PC-9 (cell line): ENCODE results near the gene NFIA. TPM values are rescaled to one million over a fixed set of nuclear protein-coding genes. Genes with fewer than 3 reads are reported as not detected.

ENCODE experiments used
- BruUV-seq: library from RNA; stranded (reverse); fragments of 400-500 nt; replicated peaks from 2 replicates; lab custom pipeline; 2021; lab: Mats Ljungman, UMichigan
- CTCF ChIA-PET: fragments of 300-600 bp; sonication (Branson Sonifier 250); formaldehyde crosslinking; loops from one replicate; lab custom pipeline; 2022; ENCODE audit warnings: antibody characterized with exemption; lab: Charles Lee
- POLR2A ChIA-PET: fragments of 300-600 bp; sonication (Branson Sonifier 250); formaldehyde crosslinking; loops from one replicate; lab custom pipeline; 2022; ENCODE audit warnings: antibody characterized with exemption; ENCODE audit not compliant: unreplicated experiment; lab: Charles Lee
- DNase-seq, 2 experiments: peaks; one replicate each; pipeline versions ENCODE4 v3.0.0 to v3.0.0-alpha.2; 2015 to 2022; ENCODE audit warnings: mixed read lengths in 1 of 2
- H2AFZ ChIP-seq: fragments of 200-600 bp; sonication (generic); 2 replicates; pipeline ENCODE4 v1.8.1; 2017; ENCODE audit warnings: antibody characterized with exemption
- H3F3A ChIP-seq: fragments of 200-600 bp; sonication (generic); 2 replicates; pipeline ENCODE4 v1.8.1; 2017; ENCODE audit warnings: antibody characterized with exemption, mild to moderate bottlenecking, low read depth; ENCODE audit not compliant: insufficient read depth
- H3K27ac ChIP-seq: fragments of 200-600 bp; sonication (generic); 2 replicates; pipeline ENCODE4 v1.6.1; 2016; ENCODE audit warnings: mixed run types
- H3K27me3 ChIP-seq: fragments of 200-600 bp; sonication (generic); 2 replicates; pipeline ENCODE4 v1.6.1; 2016; ENCODE audit warnings: low read depth, mixed run types; ENCODE audit not compliant: insufficient read depth
- H3K36me3 ChIP-seq: fragments of 200-600 bp; sonication (generic); 2 replicates; pipeline ENCODE4 v1.6.1; 2016; ENCODE audit warnings: low read depth, mixed run types
- H3K4me1 ChIP-seq: fragments of 200-600 bp; sonication (generic); replicated peaks from 2 replicates; pipeline ENCODE4 v1.6.1; 2016; ENCODE audit warnings: mixed run types; ENCODE audit not compliant: insufficient read depth
- H3K4me2 ChIP-seq: fragments of 200-600 bp; sonication (generic); 2 replicates; pipeline ENCODE4 v1.6.1; 2017; ENCODE audit warnings: mixed run types
- H3K4me3 ChIP-seq: fragments of 200-600 bp; sonication (generic); 2 replicates; pipeline ENCODE4 v1.6.1; 2016; ENCODE audit warnings: mixed run types
- H3K79me2 ChIP-seq: fragments of 200-600 bp; sonication (generic); 2 replicates; pipeline ENCODE4 v1.6.1; 2017; ENCODE audit warnings: low read depth, mixed run types
- H3K9me2 ChIP-seq: fragments of 200-600 bp; sonication (generic); 2 replicates; pipeline ENCODE4 v1.8.1; 2017; ENCODE audit warnings: mild to moderate bottlenecking; ENCODE audit not compliant: insufficient read depth
- H3K9me3 ChIP-seq: fragments of 200-600 bp; sonication (generic); 2 replicates; pipeline ENCODE4 v1.8.1; 2016; ENCODE audit warnings: low read depth; ENCODE audit not compliant: insufficient read depth
- H4K20me1 ChIP-seq: fragments of 200-600 bp; sonication (generic); 2 replicates; pipeline ENCODE4 v1.8.1; 2017; ENCODE audit not compliant: insufficient read depth
- EZH2 ChIP-seq: fragments of 200-600 bp; sonication (generic); IDR thresholded peaks from 2 replicates; pipeline ENCODE4 v1.8.0; 2017; ENCODE audit warnings: antibody characterized with exemption, low read depth
- intact Hi-C: fragments of 100-400 bp; cut with micrococcal nuclease; formaldehyde crosslinking; loops from one replicate; pipeline ENCODE4 v1.10.0; 2022; ENCODE audit not compliant: unreplicated experiment
- total RNA-seq: library from RNA; stranded (reverse); gene quantifications from 2 replicates; pipeline ENCODE4 v1.2.3, GENCODE V29; 2021
- TF ChIP-seq, protein P1 (sequence below): fragments of 200-600 bp; sonication (generic); conservative IDR thresholded peaks from 2 replicates; pipeline ENCODE4 v1.6.1; 2017; ENCODE audit warnings: mixed run types, antibody characterized with exemption, mild to moderate bottlenecking, moderate library complexity

The NFIA gene
- total RNA-seq, 1 experiment from 2014 or later: 26.7 TPM

GRCh38 chr1:61095470-61095812, 13.1 kb downstream of the NFIA start:
- H3F3A ChIP-seq: no peaks in the 10 kb centered on the region
- no peak overlapping the region for H3K4me3 ChIP-seq
- H3K79me2 ChIP-seq: peaks cover 83% of the 10 kb centered on the region
- no peaks in the 10 kb centered on the region for H3K9me3 ChIP-seq
- peaks cover 5% of the 10 kb centered on the region; the same call in 1 of the 2 replicates for H3K4me1 ChIP-seq
- no peaks in the 10 kb centered on the region for H4K20me1 ChIP-seq
- H3K9me2 ChIP-seq: no peaks in the 10 kb centered on the region
- ChIA-PET POLR2A (no interaction called here), CTCF (no interaction called here)
- H3K27ac ChIP-seq: no peak overlapping the region
- intact Hi-C loops: no loop called here
- H2AFZ ChIP-seq: no peak overlapping the region
- DNase-seq: no peak
- 0 out of 2 replicates have a peak, but pooled peaks cover 5% of the 10 kb centered on the region for H3K36me3 ChIP-seq
- no TSS peak for BruUV-seq
- no peak for TF ChIP-seq EZH2
- TF ChIP-seq, protein P1, sequence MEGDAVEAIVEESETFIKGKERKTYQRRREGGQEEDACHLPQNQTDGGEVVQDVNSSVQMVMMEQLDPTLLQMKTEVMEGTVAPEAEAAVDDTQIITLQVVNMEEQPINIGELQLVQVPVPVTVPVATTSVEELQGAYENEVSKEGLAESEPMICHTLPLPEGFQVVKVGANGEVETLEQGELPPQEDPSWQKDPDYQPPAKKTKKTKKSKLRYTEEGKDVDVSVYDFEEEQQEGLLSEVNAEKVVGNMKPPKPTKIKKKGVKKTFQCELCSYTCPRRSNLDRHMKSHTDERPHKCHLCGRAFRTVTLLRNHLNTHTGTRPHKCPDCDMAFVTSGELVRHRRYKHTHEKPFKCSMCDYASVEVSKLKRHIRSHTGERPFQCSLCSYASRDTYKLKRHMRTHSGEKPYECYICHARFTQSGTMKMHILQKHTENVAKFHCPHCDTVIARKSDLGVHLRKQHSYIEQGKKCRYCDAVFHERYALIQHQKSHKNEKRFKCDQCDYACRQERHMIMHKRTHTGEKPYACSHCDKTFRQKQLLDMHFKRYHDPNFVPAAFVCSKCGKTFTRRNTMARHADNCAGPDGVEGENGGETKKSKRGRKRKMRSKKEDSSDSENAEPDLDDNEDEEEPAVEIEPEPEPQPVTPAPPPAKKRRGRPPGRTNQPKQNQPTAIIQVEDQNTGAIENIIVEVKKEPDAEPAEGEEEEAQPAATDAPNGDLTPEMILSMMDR: no peak
- H3K4me2 ChIP-seq: no peak overlapping the region
- H3K27me3 ChIP-seq: no peaks in the 10 kb centered on the region

DNA sequence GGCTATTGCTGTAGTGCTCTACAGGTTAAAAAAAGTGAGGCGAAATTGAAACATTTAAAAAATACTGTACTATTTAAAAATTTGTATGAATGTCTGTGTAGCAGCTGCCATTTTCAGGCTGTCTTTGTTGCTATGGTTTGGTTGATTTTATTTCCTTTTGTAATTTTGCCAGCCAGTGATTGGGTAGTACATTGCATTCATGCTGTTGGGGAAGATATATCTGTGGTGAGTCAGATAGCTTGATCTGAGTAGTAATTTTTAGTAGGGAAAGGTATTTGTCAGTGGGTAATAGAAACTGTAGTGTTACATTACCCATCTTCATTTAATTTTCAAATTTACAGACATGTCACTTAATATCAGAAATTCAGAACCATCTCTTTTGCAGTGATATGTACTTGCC, 15.0 kb downstream of the NFIA start:
- Histone ChIP-seq H2AFZ (no peak overlapping the region), H3K9me3 (no peaks in the 10 kb centered on the region), H3K27ac (no peak overlapping the region), H3F3A (no peaks in the 10 kb centered on the region), H3K4me3 (no peak overlapping the region), H3K4me2 (no peak overlapping the region), H3K79me2 (peaks cover 65% of the 10 kb centered on the region), H3K4me1 (peaks cover 5% of the 10 kb centered on the region; the same call in 1 of the 2 replicates), H4K20me1 (no peaks in the 10 kb centered on the region), H3K9me2 (no peaks in the 10 kb centered on the region), H3K36me3 (0 out of 2 replicates have a peak, but pooled peaks cover 5% of the 10 kb centered on the region), H3K27me3 (no peaks in the 10 kb centered on the region)
- ChIA-PET CTCF (no interaction called here), POLR2A (interaction anchor here (0.6 kb wide), 1 partner anchor 9 kb away, joined by 5 read pairs; no protein-coding TSS in a partner anchor)
- DNase-seq: peak in 1 of 2 experiments; percentile 46
- BruUV-seq: no TSS peak
- no peak for TF ChIP-seq EZH2
- TF ChIP-seq, protein P1: no peak
- intact Hi-C loops: no loop called here

DNA sequence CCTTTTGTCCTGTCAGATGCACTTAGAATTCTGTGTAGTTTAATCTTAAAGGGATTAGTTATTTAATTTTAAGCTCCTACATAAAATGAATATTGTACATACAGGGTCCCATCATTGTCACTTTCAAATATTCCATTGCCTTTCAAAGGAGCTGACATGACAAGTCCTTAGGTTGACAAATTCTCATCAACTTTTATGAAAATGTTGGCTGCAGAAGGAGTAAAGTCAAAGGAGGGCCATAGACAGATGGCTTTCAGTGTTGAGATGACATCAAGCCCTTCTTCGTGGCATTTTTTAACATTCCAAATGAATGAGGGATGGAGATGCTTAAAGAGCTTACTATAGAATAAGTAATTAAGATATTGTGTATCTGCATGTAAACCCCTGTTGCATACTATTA, 15.4 kb downstream of the NFIA start:
- no peaks in the 10 kb centered on the region for H3K27me3 ChIP-seq
- H3K27ac ChIP-seq: no peak overlapping the region
- CTCF ChIA-PET: no interaction called here
- H3F3A ChIP-seq: no peaks in the 10 kb centered on the region
- peaks cover 5% of the 10 kb centered on the region; the same call in 1 of the 2 replicates for H3K4me1 ChIP-seq
- no peak overlapping the region for H3K4me3 ChIP-seq
- H3K9me2 ChIP-seq: no peaks in the 10 kb centered on the region
- H3K4me2 ChIP-seq: no peak overlapping the region
- POLR2A ChIA-PET: no interaction called here
- H3K36me3 ChIP-seq: 0 out of 2 replicates have a peak, but pooled peaks cover 5% of the 10 kb centered on the region
- DNase-seq: no peak
- no peak overlapping the region for H2AFZ ChIP-seq
- H3K9me3 ChIP-seq: no peaks in the 10 kb centered on the region
- H4K20me1 ChIP-seq: no peaks in the 10 kb centered on the region
- TF ChIP-seq, protein P1: no peak
- TF ChIP-seq EZH2: no peak
- BruUV-seq: no TSS peak
- H3K79me2 ChIP-seq: peaks cover 61% of the 10 kb centered on the region
- intact Hi-C loops: no loop called here
